HG03064 (cell line): ENCODE results near the gene ADAM22.
"Not testable (repeated sequence)": the region's sequence is repeated elsewhere in the genome, so short reads cannot be mapped to it uniquely, and the experiment has no call there.

Source experiments
- ATAC-seq: cut with Tn5 transposase; IDR thresholded peaks from one replicate; pipeline ENCODE4 v1.9.1; 2021; ENCODE audit warnings: low read depth; ENCODE audit not compliant: unreplicated experiment

Gene ADAM22

DNA sequence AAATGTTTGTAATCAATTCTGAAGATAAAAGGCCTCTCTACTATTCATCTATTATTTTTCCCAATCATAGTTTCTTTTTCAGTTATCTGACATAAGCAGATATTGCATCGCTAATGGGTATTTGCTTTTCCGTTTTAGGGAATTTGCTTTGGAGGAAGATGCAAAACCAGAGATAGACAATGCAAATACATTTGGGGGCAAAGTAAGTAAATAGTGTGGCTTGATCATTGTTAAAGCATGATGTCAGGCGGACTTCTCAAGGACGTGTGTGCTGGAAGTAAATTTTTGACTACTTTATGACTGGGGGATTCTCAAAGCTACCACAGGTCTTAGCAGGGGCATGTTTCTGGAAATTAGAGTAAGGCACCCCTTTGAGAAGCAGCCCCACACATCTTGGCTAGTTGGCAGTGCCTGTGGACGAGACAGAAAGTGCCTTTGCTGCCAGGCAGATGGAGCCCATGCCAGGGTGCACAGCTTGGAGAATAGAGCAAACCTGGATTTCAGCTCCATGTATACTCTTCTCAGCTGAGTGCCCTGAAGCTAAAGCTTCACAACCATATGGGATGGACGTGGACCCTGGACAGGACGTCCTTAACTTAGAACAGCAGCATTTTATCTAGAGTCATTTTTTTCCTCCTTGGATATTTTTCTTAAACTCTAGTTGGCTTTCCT, 217.2 kb downstream of the ADAM22 start:
- ATAC-seq, result no peak

DNA sequence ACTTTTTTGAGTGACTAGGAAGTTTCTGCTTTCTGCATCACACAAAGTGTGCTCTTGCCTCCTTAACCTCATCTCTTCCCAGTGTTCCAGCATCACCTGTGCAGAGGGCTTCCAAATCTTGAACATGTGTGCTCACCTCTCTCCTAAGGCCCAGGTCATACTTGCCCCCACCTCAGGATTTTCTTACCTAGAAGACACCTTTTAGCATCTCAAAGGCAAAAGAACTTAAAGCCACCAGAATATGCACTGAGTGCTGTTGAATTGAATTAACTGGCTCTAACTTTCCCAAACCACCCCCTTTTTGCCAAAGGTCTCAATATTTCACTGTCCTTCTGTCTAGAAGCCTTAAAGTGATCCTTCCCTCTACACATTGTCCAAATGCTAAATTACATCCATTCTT, 219.3 kb downstream of the ADAM22 start:
- no peak for ATAC-seq

DNA sequence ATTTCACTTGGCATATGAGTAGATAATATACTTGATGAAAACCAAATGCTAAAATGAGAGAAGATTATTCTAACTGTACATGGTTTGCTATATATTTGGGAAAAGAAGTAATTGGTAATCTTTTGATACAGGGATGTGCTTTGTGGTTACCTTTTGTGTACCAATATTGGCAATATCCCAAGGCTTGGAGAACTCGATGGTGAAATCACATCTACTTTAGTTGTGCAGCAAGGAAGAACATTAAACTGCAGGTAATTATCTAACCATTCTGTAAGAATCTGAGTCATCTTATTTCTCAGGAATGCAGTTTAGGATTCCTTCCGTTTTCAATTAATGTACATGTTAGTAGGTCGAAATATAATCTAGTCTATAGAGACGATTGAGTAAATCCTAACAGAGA, 221.7 kb downstream of the ADAM22 start:
- no peak for ATAC-seq

DNA sequence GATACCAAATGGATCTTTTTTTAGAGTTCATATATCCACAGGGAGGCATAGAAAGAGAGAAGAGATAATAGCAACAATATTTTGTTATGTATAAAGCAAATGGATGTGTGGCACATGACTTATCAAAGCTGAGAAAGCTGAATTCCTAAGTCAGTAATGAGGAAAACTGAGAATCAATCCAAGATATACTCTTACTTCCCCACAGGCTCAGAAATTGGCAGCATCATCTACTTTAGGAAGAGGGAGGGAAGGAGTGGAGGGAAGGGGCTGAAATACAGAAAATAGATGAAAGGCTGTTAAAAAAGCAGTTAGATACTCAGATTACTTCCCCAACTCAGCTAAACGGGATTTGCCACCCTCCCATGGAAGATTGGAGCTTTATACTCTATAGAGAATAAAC, 222.3 kb downstream of the ADAM22 start:
- no peak for ATAC-seq

DNA sequence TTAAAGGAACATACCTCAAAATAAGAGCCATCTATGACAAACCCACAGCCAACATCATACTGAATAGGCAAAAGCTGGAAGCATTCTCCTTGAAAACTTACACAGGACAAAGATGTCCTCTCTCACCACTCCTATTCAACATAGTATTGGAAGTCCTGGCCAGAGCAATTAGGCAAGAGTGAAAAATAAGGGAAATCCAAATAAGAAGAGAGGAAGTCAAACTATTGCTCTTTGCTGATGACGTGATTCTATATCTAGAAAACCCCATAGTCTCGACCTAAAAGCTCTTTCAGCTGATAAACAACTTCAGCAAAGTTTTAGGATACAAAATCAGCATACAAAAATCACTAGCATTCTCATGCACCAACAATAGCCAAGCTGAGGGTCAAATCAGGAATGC, 225.7 kb downstream of the ADAM22 start:
- ATAC-seq, result not testable (repeated sequence)

DNA sequence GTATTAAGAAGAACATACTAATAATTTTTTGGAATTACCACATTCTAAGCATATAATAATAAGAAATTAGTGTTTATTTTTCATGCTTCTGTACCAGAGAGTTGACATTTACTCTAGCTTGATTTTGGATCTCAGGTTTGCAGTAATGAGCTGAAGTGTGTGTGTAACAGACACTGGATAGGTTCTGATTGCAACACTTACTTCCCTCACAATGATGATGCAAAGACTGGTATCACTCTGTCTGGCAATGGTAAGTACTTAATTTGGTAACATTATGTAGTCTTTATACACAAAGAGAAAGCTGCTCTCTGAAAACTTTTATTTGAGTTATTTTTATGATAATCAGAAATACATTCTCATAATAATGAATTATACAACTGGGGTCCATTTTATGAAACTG, 231.6 kb downstream of the ADAM22 start:
- ATAC-seq, result no peak

DNA sequence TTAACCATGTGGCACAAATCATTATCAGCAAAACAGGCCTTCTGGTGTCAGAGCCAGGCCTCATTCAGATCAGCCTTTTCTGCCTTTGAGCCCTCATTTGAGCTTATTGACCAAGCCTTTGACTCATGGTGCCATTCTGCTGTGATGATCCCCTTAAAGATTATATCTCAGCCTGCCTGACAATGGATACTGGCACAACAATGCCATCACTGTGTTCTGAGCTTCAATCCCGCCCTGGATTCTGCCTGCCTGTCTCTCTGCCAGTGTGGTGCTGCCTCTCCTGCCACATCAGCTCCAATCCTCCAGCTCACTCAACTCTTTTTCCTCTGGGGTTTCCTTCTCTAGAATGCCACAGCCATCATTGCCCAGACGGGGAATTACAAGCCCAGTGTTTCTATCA, 233.2 kb downstream of the ADAM22 start:
- ATAC-seq, result no peak

DNA sequence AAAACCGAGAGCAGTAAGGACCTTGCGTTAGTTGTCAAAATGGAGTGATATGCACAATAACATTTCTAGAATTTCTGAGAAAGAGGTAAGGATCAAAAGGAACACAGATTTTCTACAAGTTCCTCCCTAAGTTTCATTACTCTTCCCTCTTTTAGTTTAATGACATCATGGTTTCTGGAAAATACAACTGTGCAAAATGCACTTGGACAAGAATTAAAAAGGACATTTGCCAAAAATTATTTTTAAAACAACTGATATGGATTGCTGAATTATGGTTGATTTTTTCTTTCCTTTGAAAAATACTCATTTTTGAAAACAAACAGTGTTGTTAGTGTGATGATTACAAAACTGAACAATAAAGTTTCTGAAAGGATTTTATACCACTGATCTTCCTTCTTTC, 233.7 kb downstream of the ADAM22 start:
- no peak for ATAC-seq

DNA sequence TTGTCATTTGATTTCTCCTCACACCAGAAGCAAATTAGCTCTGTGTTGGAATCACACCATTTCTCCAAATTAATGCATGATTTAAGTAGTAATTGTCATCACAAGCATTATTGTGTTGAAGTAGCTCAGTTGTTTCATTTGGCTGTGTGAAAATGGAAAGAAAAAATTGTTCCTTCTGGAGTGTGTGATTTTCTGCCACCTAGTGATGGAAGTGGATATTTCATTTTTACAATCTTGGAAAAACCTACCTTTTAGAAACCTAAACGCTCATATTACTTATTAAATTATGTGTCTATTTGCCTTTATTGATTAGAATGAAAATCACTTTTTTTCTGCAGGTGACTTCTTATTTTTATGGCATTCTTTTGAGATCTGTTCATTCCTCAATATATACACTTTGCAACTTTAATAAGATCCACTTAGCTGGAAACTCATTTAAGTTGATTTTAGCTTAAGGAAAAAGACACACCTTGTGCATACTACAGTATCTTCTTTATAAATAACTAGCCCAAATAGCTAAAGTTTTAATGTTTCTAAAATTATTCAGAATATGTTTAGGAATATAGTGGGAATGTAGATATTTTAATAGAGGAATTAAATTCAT, 235.8 kb downstream of the ADAM22 start:
- ATAC-seq, result no peak

DNA sequence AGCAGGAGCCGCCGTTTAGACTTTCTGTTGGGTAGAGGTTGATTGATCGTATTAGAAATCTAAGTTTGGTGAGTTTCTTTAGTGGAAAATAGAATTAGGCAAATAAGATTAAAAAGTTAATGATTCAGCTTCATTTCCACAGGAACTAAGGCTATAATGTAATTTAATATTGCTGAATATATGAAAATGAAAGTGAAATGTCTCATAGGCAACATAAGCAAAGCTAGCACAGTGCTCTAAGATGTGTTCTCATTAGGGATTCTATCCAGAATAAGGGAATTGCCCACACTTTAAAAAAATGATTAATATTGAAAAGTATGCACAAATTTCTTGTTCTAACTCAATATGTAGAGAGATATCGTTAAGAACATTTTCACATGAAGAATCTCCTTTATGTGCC, 238.8 kb downstream of the ADAM22 start:
- no peak for ATAC-seq

DNA sequence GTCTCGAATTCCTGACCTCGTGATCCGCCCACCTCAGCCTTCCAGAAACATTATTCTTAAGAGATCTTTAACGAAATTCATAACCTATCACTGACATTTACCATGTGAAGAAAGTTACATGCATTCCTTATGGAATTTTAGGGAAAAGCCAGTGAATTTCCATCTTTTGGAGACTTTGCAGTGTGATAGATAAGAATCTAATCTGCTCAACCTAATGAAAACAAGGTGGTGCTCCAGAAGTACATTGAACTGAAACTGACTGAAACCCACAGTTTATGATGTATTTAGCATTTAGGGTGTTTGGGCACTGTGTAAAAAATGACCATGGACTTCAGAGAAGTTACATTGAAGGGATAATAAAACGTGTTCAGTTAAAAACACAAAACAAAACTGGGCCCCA, 242.1 kb downstream of the ADAM22 start:
- ATAC-seq, result no peak

DNA sequence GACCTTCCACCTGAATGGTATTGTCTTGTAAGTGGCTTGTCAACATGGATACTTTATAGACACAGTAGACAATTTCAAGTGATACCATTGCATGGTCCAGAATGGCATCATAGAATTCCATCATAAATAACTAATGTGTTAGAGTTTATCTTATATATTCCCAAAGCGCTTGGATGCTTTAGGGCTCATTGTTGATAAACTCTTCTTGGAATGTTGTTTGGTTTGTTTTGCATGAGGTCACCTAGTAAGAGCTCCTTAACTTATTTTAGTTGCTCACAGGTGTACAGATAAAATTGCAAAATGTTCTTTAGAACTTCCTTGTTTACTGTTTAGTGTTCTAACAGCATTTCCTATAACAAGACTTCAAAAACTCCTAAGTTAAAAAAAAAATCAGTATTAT, 249.0 kb downstream of the ADAM22 start:
- ATAC-seq, result no peak

DNA sequence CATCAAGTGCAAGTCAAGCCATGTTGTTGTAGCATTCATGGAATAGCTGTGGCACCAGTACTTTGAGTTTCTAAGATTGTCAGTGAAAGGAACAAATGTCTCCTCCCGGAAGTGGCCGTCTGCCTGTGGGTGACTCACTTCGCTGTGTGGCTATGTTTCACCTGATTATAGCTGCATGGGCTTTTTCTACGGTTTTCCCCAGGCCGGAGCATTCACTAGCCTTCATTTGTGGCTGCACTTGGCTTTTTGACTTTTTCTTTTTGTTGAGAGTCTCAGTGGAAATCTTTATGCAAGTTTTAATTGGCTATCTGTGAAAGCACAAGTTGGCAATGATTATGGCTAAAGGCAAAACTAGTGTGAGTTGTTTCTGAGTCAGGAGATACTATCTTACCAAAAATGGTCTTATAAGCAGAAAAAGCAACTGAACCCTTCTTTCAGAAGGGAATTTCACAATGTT, 250.8 kb downstream of the ADAM22 start:
- ATAC-seq, result peak; percentile 72

DNA sequence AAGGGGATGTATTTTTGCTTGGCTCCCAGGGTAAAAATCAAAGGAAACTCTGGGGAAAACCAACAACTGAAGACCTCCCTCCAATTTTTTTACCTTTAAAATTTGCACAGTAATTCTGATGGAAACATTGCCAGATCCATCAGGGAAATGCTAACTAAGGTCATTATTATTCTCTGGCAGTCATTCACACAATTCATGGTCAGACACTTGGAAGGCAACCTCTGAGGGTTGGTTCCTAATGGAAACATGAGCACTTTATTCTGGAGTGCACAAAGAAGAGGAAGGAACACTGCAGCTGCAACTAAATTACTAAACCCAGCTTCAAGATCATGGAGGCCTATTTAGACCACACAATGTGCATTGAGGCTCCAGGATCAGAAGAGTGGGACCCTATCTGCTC, 251.6 kb downstream of the ADAM22 start:
- ATAC-seq, result no peak

DNA sequence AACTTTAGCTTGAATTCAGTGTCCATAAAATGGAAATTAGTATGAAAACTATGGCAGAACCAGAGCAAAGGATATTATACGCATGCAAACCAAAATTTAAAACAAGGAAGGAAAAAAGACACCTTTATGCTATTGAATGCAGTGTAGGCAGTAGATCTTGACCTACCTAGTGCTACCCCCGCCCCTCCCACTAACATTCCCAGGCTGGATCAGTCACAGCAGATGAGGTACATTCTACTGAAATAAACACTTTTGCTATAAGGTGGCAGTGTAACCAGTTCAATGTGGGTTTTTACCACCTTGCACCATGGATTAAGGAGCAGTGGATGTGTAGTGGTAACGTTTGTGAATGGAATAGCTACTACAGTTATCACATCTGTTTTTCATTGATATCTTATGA, 257.9 kb downstream of the ADAM22 start:
- ATAC-seq, result no peak

DNA sequence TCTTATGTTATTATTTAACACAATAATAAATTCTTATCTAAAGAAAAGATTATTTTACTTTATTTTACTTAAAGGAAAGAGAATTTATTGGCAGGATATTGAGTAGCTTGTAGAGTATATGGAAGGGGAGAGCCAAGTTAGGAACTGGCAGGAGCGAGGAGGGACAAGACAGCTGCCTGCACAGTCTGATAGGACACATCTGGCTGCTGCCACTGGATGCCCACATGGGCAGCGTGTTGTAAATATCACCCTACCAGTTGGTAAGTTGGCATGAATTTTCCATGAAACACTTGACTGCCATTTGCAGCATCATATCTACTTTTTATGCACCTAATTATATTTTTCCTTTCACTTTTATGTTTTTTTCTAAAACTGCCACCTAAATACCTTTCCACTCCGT, 266.2 kb downstream of the ADAM22 start:
- ATAC-seq, result no peak

DNA sequence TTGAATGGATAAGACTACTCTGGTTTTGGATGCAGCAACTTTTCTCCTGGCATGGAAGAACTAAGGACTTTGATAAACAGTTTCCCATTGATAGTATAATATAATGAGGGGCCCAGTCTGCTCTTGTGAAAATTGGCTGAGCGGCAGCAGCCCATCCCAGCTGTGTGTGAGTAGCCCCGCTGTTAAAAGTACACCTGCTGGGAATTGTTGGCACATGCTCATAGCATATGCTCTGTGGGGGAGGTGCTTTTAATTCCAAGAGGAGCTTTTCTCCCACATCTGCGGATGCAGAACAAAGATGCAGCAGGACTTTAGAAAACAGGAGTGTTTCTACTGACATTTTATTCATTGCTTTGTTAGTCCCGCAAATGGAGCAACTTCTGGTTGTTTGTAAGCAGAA, 266.7 kb downstream of the ADAM22 start:
- no peak for ATAC-seq

DNA sequence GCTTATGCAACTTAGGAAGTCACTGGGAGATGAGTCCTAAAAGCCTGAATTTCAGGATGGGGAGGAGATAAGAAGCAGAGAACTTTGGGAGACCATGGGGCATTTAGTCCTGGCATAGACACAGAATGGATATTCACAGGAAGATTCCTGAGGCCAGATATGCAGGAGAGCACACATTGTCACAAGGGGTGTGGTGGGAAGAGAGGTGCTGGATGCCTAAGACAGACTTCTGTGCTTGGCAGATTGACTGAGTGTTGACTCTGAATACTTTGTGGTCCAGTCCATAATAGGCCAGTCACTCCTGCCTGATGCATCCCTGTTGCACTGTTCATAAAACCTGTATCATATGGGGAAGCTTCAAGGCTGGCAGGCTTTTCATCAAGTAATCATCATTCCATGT, 267.3 kb downstream of the ADAM22 start:
- ATAC-seq, result no peak

DNA sequence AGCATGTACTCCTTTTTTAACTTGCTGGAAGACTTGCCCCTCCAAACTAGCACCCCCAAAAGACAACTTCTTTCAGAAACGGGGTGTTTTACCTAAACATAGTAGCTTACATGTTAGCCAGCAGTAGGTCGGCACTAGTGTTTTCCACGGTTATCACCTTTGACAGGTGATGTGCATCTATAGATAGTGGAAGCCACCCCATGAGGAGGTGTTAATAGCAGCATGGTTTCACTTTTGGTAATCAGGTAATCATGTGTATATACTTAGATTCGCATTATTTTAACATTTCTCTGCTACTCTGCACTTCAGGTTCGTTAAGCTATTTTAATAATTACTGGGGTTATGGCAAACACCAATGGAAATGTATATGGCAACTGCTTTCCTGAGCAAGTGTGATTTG, 268.2 kb downstream of the ADAM22 start:
- no peak for ATAC-seq

DNA sequence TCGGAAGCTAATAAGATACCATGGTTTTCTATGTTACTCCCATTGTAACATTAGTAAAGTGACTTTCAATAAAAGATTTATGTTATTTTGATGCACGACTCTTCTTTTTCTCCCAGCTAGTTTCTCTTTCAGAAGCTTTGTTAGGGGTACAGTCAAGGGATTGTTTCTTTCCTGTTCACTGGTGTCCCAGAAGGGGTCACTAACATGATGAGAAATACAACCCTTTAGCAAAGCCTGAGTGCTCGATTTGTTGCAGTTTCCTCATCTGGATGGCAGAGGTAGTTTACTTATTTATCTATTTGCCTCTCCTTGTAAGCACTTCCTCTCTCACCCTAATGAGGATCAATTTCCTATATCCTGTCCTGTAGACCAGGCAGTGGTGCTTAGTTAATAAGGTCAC, 268.7 kb downstream of the ADAM22 start:
- no peak for ATAC-seq

DNA sequence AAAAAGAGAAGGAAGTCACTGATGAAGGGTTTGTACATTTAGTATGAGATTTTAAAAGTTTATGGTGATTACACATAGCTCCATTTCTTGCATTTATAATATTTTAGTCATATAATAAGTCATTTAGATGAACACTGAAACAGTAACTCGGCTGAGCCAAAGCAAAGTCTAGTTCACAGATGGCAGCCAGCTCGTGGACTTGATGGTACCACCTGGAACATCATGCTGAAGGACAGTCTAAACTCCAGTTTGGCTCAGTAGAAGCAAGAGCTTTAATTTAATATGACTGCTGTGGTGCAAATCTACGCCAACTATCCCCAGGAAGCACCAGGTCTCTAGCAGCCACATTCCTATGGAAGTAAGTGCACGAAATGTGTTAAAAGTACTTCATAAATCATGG, 269.4 kb downstream of the ADAM22 start:
- no peak for ATAC-seq

DNA sequence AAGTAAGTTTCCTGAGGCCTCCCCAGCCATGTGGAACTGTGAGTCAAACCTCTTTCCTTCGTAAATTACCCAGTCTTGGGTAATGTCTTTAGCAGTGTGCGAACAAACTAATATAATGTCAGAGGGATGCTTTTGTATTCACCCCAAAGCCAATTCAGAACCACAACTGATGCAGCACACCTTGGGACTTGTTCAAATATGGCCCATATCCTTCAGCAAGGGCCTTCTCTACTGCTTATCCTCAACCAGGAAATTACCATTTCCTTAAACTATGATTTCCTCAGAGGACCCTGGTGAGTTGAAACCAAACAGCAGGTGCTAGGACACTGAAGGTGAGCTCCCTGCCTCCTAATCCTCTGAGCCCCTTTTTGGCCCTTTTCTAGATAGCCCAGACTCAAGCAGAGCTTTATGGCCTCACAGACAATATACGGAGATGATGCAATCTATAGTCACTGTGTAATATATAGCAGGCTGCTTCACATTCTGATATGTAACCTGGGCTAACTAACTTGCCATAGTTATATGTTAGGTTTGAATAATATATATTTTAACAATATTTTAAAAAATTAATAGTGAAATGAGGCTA, 270.6 kb downstream of the ADAM22 start:
- no peak for ATAC-seq
